ENCODE measurements around the gene TEX22.
"Not testable (repeated sequence)": the region's sequence is repeated elsewhere in the genome, so short reads cannot be mapped to it uniquely, and the experiment has no call there.

The TEX22 gene

DNA sequence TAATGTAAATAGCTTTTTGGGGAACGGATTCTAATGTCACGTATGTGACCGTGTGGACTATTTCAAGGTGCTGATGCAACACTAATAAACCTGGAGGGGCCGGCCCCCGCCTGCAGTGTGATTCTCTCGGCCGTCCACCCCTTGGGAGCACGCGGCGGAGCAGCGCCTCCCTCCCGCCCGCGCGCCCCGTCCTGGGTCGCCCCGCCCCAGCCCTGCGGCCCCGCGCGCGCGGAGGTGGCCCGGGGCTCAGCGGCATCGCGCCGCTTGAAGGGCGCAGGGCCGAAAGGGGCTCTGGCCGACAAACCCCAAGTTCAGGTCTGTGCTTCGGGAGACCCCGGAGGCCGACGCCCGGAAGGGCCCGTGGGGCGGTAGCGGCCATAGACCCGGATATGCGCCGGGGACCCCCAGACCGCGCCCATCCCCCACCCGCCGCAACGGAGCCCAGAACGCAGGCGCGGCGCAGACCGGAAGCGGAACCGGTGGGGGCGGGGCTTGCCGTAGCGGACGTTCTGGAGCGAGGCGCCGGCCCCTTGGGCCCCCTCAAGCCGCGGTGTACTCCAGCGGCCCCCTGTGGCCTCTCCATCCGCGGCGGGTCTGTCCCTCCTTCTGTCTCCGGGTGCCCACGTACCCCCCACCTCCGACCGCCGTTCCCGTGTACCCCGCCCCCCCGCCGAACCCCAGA, at the start of gene TEX22:
Gene TEX22, plus strand, starts transcription at position 495 of the 682 bp plus-strand sequence. CDS start 803 bp downstream, outside the sequence.
- DNase-seq (ENCODE audit: low read depth in 2 of 2): peak; percentile 86 to 92

GRCh38 chr14:105348945-105349699, 49.2 kb upstream of the TEX22 start:
- DNase-seq (ENCODE audit: low read depth in 2 of 2): no peak

DNA sequence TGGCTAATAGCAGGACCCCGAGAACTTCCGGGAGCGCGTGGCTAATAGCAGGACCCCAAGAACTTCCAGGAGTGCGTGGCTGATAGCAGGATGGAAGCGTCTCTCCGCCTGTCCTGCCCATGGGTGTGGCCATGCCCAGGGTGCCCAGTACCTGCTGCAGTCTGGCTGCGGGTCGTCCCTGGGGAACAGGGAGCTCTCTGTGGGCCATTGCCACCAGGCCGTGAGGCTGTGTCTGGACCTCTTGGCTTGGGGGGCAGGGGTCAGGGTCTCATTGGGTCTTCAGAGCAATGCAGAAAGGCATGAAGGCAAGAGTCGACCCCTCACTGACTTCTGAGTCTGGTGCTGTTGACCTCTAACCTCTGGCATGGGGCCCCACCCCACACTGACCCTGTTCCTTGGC, 48.3 kb upstream of the TEX22 start:
- DNase-seq (ENCODE audit: low read depth in 2 of 2): no peak

DNA sequence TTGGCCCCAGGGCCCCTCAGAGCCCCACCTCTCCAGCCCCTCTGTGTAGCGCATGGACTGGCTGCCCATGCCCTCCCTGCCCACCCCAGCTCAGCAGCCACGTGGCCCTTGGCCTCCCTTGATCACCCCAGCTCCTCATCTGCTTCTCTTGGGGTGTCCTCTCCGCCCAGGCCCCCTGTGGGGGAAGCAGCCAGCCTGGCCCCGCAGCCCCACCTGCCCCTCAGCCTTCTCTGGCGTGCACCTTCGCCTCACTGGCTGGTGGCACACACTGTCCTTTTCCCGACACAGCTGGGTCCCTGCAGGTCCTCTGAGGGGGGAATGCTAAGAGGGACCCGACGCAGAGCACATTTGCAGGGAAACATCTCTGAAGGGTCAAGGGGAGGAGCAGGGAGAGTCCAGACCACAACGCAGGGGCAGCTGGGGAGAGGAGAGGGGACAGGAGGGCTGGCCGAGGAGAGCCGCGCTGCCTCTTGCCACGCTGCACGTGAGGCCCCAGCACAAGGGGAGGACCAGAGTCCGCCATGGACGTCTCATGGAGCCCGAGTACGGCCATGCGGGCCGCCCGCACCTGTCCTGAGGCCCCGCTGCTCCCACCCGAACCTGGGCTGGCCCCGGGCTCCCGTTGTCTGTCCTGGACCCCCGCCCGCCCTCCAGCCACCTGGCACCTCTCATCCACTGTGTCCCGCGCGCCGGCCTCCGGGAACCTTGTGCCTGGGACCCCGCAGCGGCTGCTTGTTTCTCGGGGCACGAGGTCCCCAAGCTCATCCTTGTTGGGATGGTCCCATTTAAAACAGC, 47.7 kb upstream of the TEX22 start:
- no peak for DNase-seq (ENCODE audit: low read depth in 2 of 2)

DNA sequence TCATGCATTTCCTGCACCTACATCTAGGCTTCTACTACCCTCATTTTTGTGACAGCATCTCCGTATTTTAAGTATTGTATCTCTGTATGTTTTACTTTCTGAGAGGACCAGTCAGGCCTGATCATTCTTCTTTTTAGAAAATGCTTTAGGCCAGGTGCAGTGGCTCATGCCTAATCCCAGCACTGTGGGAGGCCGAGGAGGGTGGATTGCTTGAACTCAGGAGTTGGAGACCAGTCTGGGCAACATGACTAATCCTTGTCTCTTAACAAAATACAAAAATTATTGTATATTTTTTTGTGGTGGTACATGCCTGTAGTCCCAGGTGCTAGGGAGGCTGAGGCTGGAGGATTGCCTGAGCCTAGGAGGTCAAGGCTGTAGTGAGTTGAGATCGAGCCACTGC, 46.9 kb upstream of the TEX22 start:
- DNase-seq (ENCODE audit: low read depth in 2 of 2): no peak

- peak; percentile 64 to 84 for DNase-seq (ENCODE audit: low read depth in 2 of 2)
Observed at GRCh38 chr14:105351920-105352851, 46.2 kb upstream of the TEX22 start.

- DNase-seq (ENCODE audit: low read depth in 2 of 2): no peak
Observed at GRCh38 chr14:105353136-105353535, 45.2 kb upstream of the TEX22 start.

DNA sequence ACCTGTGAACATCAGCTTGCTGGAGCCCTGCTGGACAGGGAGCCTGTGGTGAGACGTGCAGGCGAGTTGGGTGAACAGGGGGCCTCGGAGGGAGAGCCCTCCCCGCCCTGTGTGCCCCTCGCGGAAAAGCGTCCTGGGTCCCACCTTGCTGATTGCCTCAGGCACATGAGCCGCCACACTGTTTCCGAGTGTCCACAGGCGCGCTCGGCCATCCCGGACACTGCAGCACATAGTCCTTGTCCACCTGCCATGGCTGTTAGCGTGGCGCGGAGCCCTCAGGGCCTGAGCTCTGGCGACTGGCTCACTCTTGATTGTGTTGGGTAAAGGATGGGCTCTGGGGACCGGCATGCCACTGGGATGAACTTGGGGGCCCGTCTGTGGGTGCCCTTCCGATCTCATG, 43.8 kb upstream of the TEX22 start:
- DNase-seq (ENCODE audit: low read depth in 2 of 2): no peak

DNA sequence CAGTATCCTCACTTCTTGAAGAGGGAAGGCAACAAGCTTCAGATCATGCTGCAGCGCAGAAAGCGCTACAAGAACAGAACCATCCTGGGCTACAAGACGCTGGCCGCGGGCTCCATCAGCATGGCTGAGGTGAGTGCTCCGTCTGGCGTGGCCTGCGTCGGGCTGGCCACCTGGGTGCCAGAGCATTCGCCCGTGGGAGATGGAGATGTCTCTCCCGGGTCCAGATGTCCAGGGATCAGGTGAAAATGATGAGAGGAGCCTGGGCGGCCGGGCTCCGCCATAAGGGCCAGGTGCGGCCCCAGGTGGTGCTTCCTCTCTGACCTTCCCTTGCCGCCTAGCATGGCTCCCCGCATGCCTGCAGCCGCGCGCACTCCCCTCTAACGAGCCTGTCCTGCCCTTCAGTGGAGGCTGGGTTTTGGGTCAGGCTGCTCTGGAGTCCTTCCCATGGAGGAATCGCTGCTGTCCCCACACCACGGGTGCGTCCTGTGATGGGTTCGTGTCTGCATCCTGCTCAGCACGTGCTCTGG, 43.2 kb upstream of the TEX22 start:
- DNase-seq (ENCODE audit: low read depth in 2 of 2): no peak

DNA sequence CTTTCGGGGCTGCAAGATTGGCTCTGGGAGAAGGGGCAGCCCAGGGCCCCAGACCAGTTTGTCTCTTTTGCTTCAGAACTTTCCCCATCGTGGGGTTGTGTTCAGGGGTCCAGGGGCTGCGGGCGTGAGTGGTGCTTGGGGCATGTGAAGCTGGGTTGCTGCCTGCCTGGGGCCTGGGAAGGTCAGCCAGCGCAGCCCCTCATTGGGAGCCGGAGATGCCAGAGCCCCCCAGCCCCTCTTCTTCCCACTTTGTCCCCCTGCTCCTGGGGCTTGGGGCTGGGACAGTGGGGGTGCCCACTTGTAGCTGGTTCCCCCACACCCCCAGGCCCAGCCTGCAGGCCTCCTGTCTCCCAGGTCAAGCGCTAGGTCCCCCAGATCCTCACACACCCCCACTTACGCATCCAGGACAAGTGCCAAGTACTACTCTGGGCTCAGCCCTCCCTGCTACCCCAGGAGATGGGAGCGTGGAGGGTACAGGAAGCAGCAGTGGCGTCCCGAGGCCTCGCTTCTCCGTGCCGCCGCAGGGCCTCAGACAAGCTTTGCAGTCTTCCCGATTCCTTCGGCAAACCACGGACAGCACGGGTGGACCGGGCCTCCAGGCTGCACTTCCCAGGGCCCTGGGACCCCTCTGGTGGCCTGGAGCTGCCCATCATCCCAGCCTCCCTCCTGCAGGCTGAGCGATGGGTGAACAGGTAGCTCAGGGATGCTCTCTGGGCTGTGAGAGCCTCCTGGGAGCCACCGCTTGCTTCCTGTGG, 42.3 kb upstream of the TEX22 start:
- no peak for DNase-seq (ENCODE audit: low read depth in 2 of 2)

- no peak for DNase-seq (ENCODE audit: low read depth in 2 of 2)
Observed at GRCh38 chr14:105356927-105357326, 41.4 kb upstream of the TEX22 start.

- DNase-seq (ENCODE audit: low read depth in 2 of 2): no peak
Observed at GRCh38 chr14:105357626-105358025, 40.7 kb upstream of the TEX22 start.

DNA sequence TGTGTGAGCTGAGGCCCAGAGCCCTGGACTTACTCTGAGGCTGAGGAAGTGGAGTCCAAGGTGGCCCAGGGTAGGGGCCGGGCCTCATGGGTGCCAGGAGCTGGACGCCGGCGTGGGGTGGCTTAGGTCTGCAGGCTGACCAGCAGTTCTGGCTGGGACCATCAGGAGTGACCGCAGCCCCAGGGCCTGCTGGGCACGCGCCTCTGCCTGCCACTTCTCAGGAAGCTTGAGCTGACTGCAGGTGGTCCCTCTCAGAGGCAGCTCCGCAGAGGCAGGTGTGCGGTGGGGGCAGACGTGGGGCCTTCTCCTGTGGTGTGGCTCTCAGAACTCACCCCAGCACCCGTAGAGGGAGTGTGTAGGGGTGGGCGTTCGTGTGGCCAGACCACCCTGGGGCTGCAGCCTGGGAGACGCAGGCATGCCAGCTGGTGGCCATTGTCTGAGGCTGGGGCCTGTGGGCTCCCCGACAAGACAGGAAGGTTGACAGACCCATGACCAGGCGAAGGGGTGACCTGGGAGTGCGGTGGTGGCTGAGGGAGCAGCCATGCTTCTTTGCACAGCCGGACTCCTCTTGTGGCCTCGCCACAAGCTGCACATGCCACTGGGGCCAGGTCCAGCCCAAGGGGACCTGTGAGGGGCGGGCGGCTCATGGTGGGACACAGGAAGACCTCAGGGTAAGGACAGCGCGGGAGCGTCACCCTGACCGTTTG, 40.0 kb upstream of the TEX22 start:
- no peak for DNase-seq (ENCODE audit: low read depth in 2 of 2)

DNA sequence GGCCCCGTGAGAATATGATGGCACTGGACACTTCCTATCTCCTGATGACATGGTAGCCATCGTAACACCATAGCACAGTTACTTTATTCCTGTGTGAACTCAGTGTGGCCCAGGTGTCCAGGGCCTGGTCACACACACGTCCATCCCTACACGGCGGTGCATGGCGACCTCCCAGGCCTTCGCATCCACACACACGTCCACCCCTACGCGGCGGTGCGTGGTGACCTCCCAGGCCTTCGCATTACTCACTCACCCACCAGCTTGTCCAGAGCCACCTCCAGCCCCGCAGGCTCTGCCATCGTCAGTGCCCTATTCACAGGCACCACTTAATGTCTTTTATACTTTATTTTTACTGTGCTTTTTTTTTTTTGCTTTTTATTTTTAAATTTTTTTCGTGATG, 39.4 kb upstream of the TEX22 start:
- DNase-seq (ENCODE audit: low read depth in 2 of 2): no peak

- DNase-seq (ENCODE audit: low read depth in 2 of 2): not testable (repeated sequence)
Observed at GRCh38 chr14:105361412-105361811, 36.9 kb upstream of the TEX22 start.

DNA sequence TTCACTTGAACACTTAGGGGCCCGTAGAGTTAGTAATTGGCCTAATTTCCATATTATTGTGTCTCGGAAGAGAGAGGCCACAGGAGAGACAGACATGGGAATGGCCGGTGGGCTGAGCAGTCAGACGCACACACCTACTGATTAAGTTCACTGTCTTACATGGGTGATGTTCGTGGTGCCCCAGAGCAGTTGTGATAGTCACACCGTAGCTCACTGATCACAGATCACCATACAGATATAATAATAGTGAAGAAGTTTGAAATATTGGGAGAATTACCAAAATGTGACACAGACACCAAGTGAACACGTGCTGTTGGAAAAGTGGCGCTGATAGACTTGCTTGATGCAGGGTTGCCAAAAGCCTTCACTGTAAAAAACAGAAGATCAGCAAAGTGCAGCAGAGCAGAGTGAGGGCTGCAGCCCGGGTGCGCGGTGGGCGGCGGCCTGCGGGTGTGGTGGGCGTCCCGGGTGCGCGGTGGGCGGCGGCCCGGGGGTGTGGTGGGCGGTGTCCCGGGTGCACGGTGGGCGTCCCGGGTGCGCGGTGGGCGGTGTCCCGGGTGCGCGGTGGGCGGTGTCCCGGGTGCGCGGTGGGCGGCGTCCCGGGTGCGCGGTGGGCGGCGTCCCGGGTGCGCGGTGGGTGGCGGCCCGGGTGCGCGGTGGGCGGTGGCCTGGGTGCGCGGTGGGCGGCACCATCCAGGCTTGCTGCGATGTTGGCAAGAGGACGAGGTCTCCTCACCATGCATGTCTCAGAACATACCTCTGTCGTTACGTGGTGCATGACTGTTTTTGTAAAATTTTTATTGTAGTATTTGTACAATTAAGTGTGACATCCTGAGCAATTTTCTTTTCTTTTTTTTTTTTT, 34.3 kb upstream of the TEX22 start:
- peak in 1 of 2 experiments; percentile 10 for DNase-seq (ENCODE audit: low read depth in 2 of 2)

GRCh38 chr14:105365101-105365500, 33.2 kb upstream of the TEX22 start:
- no peak for DNase-seq (ENCODE audit: low read depth in 2 of 2)

DNA sequence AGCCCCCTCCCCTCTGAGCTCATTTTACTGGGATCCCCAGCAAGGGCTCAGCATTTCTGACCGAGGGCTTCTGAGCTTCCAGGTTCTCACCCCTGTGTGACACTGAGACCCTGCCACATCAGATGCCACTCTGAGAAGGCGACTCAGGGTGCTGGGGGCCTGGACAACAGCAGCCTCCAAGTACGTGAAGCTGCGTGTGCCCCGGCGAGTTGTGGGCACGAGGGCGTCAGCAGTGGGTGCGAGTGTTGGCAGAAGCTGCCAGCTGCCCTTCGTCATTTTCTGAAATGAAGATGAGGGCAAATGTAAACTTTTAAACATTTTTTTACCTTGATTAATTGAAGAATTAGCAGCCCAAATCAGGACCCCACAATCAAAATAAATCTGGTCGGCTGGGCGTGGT, 32.7 kb upstream of the TEX22 start:
- DNase-seq (ENCODE audit: low read depth in 2 of 2): no peak

Data from stimulated activated CD4-positive, alpha-beta T cell treated with anti-CD3 and anti-CD28 coated beads, Interleukin-12 subunit alpha, Interleukin-12 subunit beta, amount 100 ng/mL, for 24 hours (primary cell).